Progenitor cell of endocrine pancreas (in vitro differentiated cells): ENCODE measurements around the gene YTHDF2. TPM values are rescaled to one million over a fixed set of nuclear protein-coding genes. Genes with fewer than 3 reads are reported as not detected.
A peak's percentile ranks its signal among the peaks of the same experiment; 100 is the strongest.
"Not testable (repeated sequence)": the region's sequence is repeated elsewhere in the genome, so short reads cannot be mapped to it uniquely, and the experiment has no call there.

Experiments
- DNase-seq: peaks from one replicate; pipeline ENCODE4 v3.0.0; 2021; ENCODE audit warnings: low spot score; ENCODE audit not compliant: unreplicated experiment
- H3K27ac Mint-ChIP-seq: 2 replicates; pipeline ENCODE4 v1.8.0; 2021; ENCODE audit warnings: mild to moderate bottlenecking, moderate library complexity, mixed read lengths
- H3K27me3 Mint-ChIP-seq: 2 replicates; pipeline ENCODE4 v1.8.0; 2021; ENCODE audit warnings: mixed read lengths
- H3K36me3 Mint-ChIP-seq: 2 replicates; pipeline ENCODE4 v1.8.0; 2022; ENCODE audit warnings: mixed read lengths; ENCODE audit not compliant: insufficient read depth
- H3K4me1 Mint-ChIP-seq: 2 replicates; pipeline ENCODE4 v1.8.0; 2021; ENCODE audit warnings: low read depth, mixed read lengths
- H3K4me3 Mint-ChIP-seq: 2 replicates; pipeline ENCODE4 v1.8.0; 2021; ENCODE audit warnings: low read depth, mild to moderate bottlenecking, moderate library complexity, mixed read lengths
- H3K9me3 Mint-ChIP-seq: 2 replicates; pipeline ENCODE4 v1.8.0; 2021; ENCODE audit warnings: low read depth, mixed read lengths
- total RNA-seq: library from RNA; stranded (reverse); gene quantifications from 2 replicates; pipeline ENCODE4 v1.2.1, GENCODE V29; 2021
- TF ChIP-seq, protein P1 (sequence below): fragments of 200-600 bp; sonication (generic); IDR thresholded peaks from one replicate; pipeline ENCODE4 v1.5.0; 2021; ENCODE audit warnings: antibody characterized with exemption, mild to moderate bottlenecking; ENCODE audit not compliant: unreplicated experiment

Gene YTHDF2
- total RNA-seq, 1 donor from 2014 or later = 135 TPM

DNA sequence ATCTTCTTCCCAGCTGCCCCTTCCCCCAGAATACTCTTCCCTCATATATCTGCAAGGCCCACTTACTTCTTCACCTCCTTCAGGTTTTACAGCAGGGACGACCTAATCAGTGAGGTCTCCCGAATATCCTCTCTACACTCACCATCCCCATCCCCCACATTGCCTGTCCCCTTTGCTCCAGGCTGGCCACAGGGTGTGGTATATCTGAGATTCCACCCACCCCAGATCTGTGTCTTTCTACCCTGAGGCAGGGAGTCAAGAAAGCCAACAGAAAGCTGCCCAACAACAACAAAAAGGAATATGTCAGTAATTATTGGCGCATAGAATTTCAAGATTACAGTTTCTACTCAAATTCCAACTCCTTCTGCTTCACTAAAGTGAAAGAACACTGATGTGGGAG is 45.3 kb downstream of the YTHDF2 start:
- no peak for DNase-seq
- no peaks in the 10 kb centered on the region for H3K36me3 Mint-ChIP-seq
- H3K9me3 Mint-ChIP-seq = no peaks in the 10 kb centered on the region
- peak overlapping the region; percentile 41 for H3K27ac Mint-ChIP-seq
- H3K4me1 Mint-ChIP-seq = peaks cover 10% of the 10 kb centered on the region
- H3K4me3 Mint-ChIP-seq = no peak overlapping the region
- peaks cover 3% of the 10 kb centered on the region for H3K27me3 Mint-ChIP-seq
- TF ChIP-seq, protein P1, sequence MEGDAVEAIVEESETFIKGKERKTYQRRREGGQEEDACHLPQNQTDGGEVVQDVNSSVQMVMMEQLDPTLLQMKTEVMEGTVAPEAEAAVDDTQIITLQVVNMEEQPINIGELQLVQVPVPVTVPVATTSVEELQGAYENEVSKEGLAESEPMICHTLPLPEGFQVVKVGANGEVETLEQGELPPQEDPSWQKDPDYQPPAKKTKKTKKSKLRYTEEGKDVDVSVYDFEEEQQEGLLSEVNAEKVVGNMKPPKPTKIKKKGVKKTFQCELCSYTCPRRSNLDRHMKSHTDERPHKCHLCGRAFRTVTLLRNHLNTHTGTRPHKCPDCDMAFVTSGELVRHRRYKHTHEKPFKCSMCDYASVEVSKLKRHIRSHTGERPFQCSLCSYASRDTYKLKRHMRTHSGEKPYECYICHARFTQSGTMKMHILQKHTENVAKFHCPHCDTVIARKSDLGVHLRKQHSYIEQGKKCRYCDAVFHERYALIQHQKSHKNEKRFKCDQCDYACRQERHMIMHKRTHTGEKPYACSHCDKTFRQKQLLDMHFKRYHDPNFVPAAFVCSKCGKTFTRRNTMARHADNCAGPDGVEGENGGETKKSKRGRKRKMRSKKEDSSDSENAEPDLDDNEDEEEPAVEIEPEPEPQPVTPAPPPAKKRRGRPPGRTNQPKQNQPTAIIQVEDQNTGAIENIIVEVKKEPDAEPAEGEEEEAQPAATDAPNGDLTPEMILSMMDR = no peak

DNA sequence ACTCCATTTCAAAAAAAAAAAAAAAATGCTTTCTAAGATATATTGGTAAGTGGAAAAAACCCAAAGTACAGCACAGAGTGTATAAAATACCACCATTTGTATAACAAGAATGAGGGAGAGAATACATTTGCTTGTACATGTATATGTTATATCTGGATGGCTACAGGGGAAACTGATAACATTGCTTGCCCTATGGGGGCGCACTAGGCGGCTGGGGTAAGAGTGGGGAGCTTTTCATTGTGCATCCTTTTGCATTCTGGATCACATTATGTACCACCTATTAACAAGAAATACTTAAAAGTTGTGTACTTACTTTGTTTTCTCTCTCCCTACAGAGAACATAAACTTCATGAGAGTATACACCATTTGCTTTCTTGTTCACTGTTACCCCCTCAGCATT is 46.6 kb downstream of the YTHDF2 start:
- Mint-ChIP-seq H3K4me3 (no peak overlapping the region), H3K9me3 (no peaks in the 10 kb centered on the region)
- TF ChIP-seq, protein P1 = no peak

DNA sequence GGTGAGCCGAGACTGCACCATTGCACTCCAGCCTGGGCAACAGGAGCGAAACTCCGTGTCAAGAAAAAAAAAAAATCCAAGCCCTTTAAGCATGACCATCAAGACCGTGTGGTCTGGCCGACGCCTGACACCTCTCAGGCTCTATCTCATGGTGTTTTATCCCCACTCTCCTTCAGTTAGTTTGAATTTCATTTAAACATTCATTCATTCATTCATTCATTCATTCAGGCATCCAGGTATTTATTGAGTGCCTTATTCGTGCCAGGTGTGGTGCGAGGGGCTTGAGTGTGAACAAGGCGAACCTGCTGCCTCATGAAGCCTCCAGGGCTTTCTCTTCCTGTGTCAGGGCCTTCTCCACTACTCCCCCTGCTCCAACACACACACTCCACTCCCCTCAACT is 52.7 kb downstream of the YTHDF2 start:
- TF ChIP-seq, protein P1 = no peak
- DNase-seq = no peak

More for the DNA sequence above, 46.6 kb downstream of the YTHDF2 start:
- H3K27ac Mint-ChIP-seq = no peak overlapping the region
- peaks cover 4% of the 10 kb centered on the region for H3K27me3 Mint-ChIP-seq
- no peaks in the 10 kb centered on the region for H3K36me3 Mint-ChIP-seq
- DNase-seq = no peak
- H3K4me1 Mint-ChIP-seq = peaks cover 10% of the 10 kb centered on the region

DNA sequence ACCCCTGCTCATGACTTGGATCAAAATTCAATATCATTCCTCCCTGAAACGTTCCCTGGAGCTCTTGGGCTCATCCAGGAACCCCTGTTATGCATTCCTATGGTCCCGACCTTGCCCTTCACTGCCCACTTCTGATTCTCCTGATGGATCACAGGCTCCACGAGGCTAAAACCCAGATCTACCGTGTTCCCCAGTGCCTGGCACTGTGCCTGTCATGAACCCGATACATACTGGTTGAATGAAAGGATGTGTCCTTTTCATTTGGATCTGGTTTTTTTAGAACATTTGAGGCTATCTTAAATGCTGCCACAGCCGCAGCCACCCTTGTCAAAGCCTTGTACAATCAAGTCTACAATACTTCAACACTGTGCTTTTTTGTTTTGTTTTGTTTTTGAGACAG is 53.1 kb downstream of the YTHDF2 start:
- TF ChIP-seq, protein P1 = no peak
- H3K4me3 Mint-ChIP-seq = no peak overlapping the region
- DNase-seq = no peak
- peaks cover 7% of the 10 kb centered on the region for H3K27me3 Mint-ChIP-seq
- H3K9me3 Mint-ChIP-seq = no peaks in the 10 kb centered on the region
- H3K4me1 Mint-ChIP-seq = peaks cover 6% of the 10 kb centered on the region
- H3K36me3 Mint-ChIP-seq = no peaks in the 10 kb centered on the region
- no peak overlapping the region for H3K27ac Mint-ChIP-seq

More for the DNA sequence above, 52.7 kb downstream of the YTHDF2 start:
- peaks cover 6% of the 10 kb centered on the region for H3K4me1 Mint-ChIP-seq
- no peak overlapping the region for H3K27ac Mint-ChIP-seq
- no peaks in the 10 kb centered on the region for H3K9me3 Mint-ChIP-seq
- peaks cover 7% of the 10 kb centered on the region for H3K27me3 Mint-ChIP-seq
- H3K36me3 Mint-ChIP-seq = no peaks in the 10 kb centered on the region
- no peak overlapping the region for H3K4me3 Mint-ChIP-seq

DNA sequence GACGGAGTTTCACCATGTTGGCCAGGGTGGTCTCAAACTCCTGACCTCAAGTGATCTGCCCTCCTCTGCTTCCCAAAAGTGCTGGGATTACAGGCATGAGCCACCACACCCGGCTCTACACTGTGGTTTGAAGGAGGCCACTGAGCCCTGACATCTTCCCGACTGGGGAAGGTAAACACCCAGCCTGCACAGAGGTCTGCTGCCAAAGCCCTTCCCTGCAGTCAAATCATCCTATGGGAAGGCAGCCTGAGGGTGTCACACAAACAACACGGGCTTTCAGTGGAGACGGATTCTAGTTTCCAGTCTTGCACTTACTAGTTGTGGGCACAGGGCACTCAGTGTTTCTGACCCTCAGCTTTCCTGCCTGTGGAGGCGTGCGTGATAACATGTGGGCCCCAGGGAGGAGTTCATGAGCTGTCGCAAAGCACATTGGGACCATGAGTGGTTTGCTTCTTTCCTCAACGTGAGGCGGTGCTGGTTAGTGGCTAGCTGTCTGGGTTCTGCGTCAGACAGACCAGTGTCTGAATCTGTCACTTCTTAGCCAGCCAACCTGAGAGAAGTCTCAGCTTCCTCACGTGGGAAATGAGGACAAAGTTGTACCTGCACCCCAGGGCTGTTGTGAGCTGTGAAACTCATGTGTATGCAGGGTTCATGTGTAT is 53.8 kb downstream of the YTHDF2 start:
- peaks cover 7% of the 10 kb centered on the region for H3K27me3 Mint-ChIP-seq
- DNase-seq = no peak
- TF ChIP-seq, protein P1 = no peak
- no peaks in the 10 kb centered on the region for H3K9me3 Mint-ChIP-seq
- no peaks in the 10 kb centered on the region for H3K36me3 Mint-ChIP-seq
- no peak overlapping the region for H3K4me3 Mint-ChIP-seq
- H3K27ac Mint-ChIP-seq = no peak overlapping the region
- H3K4me1 Mint-ChIP-seq = peaks cover 5% of the 10 kb centered on the region

DNA sequence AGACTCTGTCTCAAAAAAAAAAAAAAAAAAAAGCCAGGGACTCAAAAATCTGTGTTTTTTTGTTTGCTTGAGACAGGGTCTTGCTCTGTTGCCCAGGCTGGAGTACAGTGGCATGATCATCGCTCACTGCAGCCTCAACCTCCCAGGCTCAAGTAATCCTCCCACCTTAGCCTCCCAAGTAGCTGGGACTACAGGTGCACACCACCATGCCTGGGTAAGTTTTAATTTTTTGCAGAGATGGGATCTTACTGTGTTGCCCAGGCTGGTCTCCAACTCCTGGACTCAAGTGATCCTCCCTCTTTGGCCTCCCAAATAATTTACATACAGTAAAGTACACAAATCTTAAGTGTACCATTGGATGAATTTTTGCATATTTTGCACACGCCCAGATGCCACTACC is 55.2 kb downstream of the YTHDF2 start:
- not testable (repeated sequence) for H3K27me3 Mint-ChIP-seq, H3K4me1 Mint-ChIP-seq, H3K27ac Mint-ChIP-seq, H3K9me3 Mint-ChIP-seq, DNase-seq, H3K36me3 Mint-ChIP-seq, H3K4me3 Mint-ChIP-seq
